ENCODE measurements around the gene IFNA8. TPM values are rescaled to one million over a fixed set of nuclear protein-coding genes. Genes with fewer than 3 reads are reported as not detected.
A peak's percentile ranks its signal among the peaks of the same experiment; 100 is the strongest.
"Not testable (repeated sequence)": the region's sequence is repeated elsewhere in the genome, so short reads cannot be mapped to it uniquely, and the experiment has no call there.

The IFNA8 gene
- not detected for polyA plus RNA-seq (2012; ENCODE audit: low read depth, missing spikeins)

DNA sequence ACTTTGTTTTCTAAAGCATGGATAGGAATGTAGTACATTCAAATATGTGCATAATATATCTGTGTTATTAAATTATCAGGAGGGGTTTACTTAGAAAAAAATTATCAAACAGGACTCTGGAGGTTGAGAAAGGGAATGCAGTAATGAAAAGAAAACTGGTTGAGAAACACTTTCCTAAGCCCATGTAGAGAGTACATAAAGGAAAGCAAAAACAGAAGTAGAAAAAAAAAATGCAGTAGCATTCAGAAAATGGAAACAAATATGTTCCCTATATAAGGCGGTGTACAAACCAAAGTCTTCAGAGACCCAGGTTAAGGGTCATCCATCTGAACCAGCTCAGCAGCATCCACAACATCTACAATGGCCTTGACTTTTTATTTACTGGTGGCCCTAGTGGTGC is at the start of gene IFNA8:
Gene IFNA8 (plus strand): TSS at position 301 of the 400 bp plus-strand sequence. CDS start 60 bp downstream, at position 361.
- TF ChIP-seq TAF1 (IDR thresholded peaks at IDR 0.05; ENCODE audit: low read depth, low read length) (no peak), POU2F2 (IDR thresholded peaks at IDR 0.05; ENCODE audit: low read depth, low read length) (no peak), POLR2AphosphoS5 (IDR thresholded peaks at IDR 0.05; ENCODE audit: low read depth, low read length) (no peak), PAX5 (IDR thresholded peaks at IDR 0.05; ENCODE audit: insufficient read depth, low read length, severe bottlenecking) (no peak), POLR2A (IDR thresholded peaks at IDR 0.05; ENCODE audit: low read depth, low read length) (no peak), SPI1 (IDR thresholded peaks at IDR 0.05; ENCODE audit: low read depth, low read length) (no peak)
- DNase-seq (ENCODE audit: insufficient read length, low spot score): no peak
- FAIRE-seq: peak; percentile 33

DNA sequence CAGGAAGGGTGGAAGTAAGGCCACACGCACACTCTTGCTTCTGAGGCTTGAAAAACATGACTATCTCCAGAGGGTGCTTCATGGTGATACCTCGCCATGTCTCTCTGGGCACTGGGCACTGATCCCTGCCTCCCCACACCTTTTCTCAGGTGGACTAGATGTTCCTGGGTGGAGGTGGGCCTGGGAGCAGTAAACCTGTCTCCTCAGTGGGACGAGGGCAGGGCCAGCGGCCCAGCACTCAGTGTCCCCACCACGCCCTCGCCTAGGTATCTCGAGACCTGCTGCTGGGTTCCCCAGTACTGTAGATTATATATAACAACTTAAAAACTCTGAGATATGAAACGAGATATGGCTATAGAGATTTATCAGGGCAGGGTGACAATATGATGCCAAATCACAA is 46.6 kb upstream of the IFNA8 start:
- FAIRE-seq (peak; percentile 33), DNase-seq (ENCODE audit: insufficient read length, low spot score) (no peak)
- TF ChIP-seq POU2F2 (IDR thresholded peaks at IDR 0.05; ENCODE audit: low read depth, low read length) (no peak), POLR2AphosphoS5 (IDR thresholded peaks at IDR 0.05; ENCODE audit: low read depth, low read length) (no peak), SPI1 (IDR thresholded peaks at IDR 0.05; ENCODE audit: low read depth, low read length) (no peak), TAF1 (IDR thresholded peaks at IDR 0.05; ENCODE audit: low read depth, low read length) (no peak), POLR2A (IDR thresholded peaks at IDR 0.05; ENCODE audit: low read depth, low read length) (no peak), PAX5 (IDR thresholded peaks at IDR 0.05; ENCODE audit: insufficient read depth, low read length, severe bottlenecking) (no peak)

DNA sequence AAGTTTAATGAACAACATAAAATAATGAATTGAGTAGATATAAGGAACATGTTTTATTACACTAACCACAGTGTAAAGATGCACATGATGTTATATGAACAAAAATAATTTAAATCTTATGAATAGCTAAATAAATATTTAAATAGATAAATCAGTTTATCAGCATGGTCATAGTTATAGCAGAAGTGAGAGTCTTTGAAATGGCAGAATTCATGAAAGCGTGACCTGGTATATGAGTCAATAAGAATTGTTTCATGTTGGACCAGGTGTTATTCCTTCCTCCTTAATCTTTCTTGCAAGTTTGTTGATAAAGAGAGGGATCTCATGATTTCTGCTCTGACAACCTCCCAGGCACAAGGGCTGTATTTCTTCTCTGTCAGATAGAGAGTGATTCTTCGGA is 41.7 kb upstream of the IFNA8 start:
- peak; percentile 95 for FAIRE-seq
- DNase-seq (ENCODE audit: insufficient read length, low spot score): not testable (repeated sequence)
- TF ChIP-seq PAX5 (IDR thresholded peaks at IDR 0.05; ENCODE audit: insufficient read depth, low read length, severe bottlenecking): peak; percentile 85
- TF ChIP-seq SPI1 (IDR thresholded peaks at IDR 0.05; ENCODE audit: low read depth, low read length): peak; percentile 80

DNA sequence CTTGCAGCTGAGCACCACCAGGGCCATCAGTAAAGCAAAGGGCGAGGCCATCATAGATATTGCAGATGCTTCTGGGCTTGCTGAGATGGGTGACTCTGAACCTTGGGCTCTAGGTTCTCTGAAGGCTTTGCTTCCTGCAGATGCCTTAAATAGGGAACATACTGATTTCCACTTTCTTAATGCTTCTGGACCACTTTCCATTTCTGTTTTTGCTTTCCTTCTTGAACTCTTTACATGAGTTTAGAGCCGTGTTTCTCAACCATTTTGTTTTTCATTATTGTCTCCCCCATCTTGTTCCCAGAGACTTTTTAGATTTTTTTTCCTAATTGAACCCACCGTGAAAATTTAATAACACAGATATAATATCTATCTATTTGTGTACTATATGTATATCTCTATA is 41.0 kb upstream of the IFNA8 start, which contains the start of gene IFNA13:
Gene IFNA13 (minus strand): TSS at position 101 of the 400 bp plus-strand sequence. CDS start 47 bp downstream, at position 54.
- no peak for DNase-seq (ENCODE audit: insufficient read length, low spot score)
- TF ChIP-seq POLR2AphosphoS5 (IDR thresholded peaks at IDR 0.05; ENCODE audit: low read depth, low read length): no peak
- no peak for TF ChIP-seq PAX5 (IDR thresholded peaks at IDR 0.05; ENCODE audit: insufficient read depth, low read length, severe bottlenecking)
- no peak for TF ChIP-seq POU2F2 (IDR thresholded peaks at IDR 0.05; ENCODE audit: low read depth, low read length)
- FAIRE-seq: no peak

DNA sequence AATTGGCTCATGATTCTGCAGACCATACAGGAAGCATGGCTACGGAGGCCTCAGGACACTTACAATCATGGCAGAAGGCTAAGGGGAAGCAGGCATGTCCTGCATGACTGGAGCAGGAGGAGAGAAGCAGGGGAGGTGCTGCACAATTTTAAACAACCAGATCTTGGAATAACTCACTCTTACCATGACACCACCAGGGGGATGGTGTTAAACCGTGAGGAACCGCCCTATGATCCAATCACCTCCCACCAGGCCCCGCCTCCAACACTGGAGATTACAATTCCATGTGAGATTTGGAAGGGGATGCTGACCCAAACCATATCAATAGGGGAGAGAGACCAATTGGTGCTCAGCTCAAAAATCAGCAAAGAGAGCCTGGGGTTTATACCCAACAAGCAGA is 37.5 kb upstream of the IFNA8 start:
- not testable (repeated sequence) for DNase-seq (ENCODE audit: insufficient read length, low spot score)
- FAIRE-seq: peak; percentile 83

DNA sequence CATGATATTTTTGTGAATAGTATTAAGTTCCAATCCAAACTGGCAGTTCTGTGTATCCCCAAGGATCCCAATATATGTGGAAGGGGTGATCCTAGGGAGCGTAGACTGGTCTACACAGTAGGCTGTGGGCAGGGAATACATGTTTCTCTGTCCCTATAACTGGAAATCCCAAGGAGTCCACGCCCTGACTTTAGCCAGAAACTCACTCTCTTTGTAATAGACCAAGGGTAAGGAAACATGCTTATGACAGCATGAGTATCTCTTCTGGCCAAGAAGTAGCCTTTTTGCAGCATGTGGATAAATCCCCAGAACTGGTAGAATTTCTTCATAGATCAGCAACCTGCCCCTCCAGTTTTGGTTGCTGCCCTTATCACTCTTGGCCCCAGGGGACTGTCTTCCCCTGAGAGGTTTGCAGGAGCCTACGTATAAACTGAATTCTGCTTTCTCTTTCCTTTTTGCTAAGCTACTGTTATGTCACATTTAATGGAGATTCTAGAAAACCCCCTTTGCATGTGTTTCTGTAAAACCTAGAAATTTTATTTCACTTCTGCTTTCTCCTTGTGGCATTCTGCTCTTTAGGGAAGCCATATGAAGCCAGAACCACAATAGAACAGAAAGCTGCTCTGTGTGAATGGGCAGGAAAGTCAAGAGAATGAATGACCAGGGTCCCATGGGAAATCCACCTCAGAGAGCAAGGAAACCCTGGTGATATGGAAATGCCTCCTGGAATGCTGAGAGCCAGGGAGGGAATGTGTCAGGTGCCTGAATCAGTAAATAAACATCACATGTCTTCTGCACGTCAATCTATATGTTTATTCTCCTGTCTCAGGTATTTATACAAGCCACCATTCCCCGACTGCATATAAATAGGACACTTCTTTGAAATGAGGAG is 27.2 kb upstream of the IFNA8 start:
- peak; percentile 95 for FAIRE-seq
- TF ChIP-seq SPI1 (IDR thresholded peaks at IDR 0.05; ENCODE audit: low read depth, low read length): peak; percentile 98
- TF ChIP-seq TAF1 (IDR thresholded peaks at IDR 0.05; ENCODE audit: low read depth, low read length): no peak
- peak; percentile 28 for DNase-seq (ENCODE audit: insufficient read length, low spot score)

DNA sequence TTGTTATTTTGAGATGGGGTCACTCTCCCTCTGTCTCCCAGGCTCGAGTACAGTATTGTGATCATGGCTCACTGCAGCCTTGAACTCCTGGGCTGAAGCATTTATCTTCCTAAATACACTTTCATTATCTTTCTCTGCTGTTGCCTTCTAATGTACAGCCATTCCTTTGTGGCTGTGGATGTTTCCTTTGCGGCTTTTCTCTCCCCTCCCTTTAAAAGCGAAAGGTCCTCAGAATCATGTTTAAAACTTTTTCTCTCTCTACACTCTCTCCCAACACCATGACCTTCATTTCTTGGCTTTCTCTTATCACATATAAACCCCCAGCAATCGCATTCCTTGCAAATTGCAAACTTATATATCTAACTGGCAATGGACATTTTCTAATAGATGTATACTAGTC is 25.3 kb upstream of the IFNA8 start:
- FAIRE-seq: no peak
- TF ChIP-seq SPI1 (IDR thresholded peaks at IDR 0.05; ENCODE audit: low read depth, low read length) (no peak), TAF1 (IDR thresholded peaks at IDR 0.05; ENCODE audit: low read depth, low read length) (no peak), PAX5 (IDR thresholded peaks at IDR 0.05; ENCODE audit: insufficient read depth, low read length, severe bottlenecking) (no peak), POLR2AphosphoS5 (IDR thresholded peaks at IDR 0.05; ENCODE audit: low read depth, low read length) (no peak), POLR2A (IDR thresholded peaks at IDR 0.05; ENCODE audit: low read depth, low read length) (no peak), POU2F2 (IDR thresholded peaks at IDR 0.05; ENCODE audit: low read depth, low read length) (no peak)
- no peak for DNase-seq (ENCODE audit: insufficient read length, low spot score)

DNA sequence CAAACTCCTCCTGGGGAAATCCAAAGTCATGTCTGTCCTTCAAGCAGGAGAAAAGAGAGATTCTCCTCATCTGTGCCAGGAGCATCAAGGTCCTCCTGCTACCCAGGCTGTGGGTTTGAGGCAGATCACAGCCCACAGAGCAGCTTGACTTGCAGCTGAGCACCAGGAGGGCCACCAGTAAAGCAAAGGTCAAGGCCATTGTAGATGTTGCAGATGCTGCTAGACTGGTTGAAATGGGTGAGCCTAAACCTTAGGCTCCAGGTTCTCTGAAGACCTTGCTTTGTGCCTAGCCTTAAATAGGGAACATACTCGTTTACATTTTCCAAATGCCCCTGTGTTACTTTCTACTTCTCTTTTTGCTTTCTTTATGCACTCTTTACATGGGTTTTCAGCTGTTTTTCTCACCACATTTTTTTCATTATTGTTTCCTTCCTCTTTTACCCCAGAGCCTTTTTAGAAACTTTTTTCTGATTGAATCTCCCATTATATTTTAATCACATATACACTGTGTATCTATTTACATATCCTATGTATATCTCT is 23.7 kb upstream of the IFNA8 start, which contains the start of gene IFNA2:
Gene IFNA2 (minus strand): TSS at position 268 of the 540 bp plus-strand sequence. CDS start 69 bp downstream, at position 199.
- FAIRE-seq: peak; percentile 95
- no peak for DNase-seq (ENCODE audit: insufficient read length, low spot score)
- TF ChIP-seq PAX5 (IDR thresholded peaks at IDR 0.05; ENCODE audit: insufficient read depth, low read length, severe bottlenecking): no peak
- TF ChIP-seq TAF1 (IDR thresholded peaks at IDR 0.05; ENCODE audit: low read depth, low read length): no peak
- no peak for TF ChIP-seq POLR2AphosphoS5 (IDR thresholded peaks at IDR 0.05; ENCODE audit: low read depth, low read length)
- TF ChIP-seq SPI1 (IDR thresholded peaks at IDR 0.05; ENCODE audit: low read depth, low read length): no peak
- no peak for TF ChIP-seq POLR2A (IDR thresholded peaks at IDR 0.05; ENCODE audit: low read depth, low read length)
- no peak for TF ChIP-seq POU2F2 (IDR thresholded peaks at IDR 0.05; ENCODE audit: low read depth, low read length)

DNA sequence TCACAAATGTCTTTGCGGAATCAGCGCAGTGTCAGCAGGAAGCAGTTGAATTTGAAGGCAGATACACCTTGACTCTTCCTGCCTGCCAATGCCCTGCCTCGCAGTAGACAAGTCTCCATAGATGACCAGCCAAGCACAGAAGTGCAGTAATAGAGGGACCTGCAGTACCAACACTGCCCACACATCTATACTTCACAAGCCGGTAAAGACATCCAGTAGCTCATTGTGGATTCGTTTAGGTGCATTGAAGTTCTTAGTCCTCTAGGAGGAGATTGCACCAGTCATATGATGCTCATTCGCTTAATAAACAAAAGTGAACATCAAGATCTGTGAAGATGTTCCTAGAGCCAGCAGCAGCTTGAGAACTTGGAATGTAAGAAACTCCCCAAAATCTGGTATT is 16.6 kb upstream of the IFNA8 start:
- peak; percentile 93 for FAIRE-seq
- DNase-seq (ENCODE audit: insufficient read length, low spot score): no peak
- TF ChIP-seq POU2F2 (IDR thresholded peaks at IDR 0.05; ENCODE audit: low read depth, low read length): no peak
- no peak for TF ChIP-seq POLR2AphosphoS5 (IDR thresholded peaks at IDR 0.05; ENCODE audit: low read depth, low read length)
